NCI-H2171 (cell line): Measurements from ENCODE around the gene DGUOK.
A peak's percentile ranks its signal among the peaks of the same experiment; 100 is the strongest.

Experiments used
- DNase-seq: peaks from one replicate; lab custom pipeline; 2025; lab: John Stamatoyannopoulos, UW

Gene DGUOK

GRCh38 chr2:73998451-73998850 lies 71.8 kb downstream of the DGUOK start:
- DNase-seq = no peak

GRCh38 chr2:73998933-73999332 lies 72.3 kb downstream of the DGUOK start:
- no peak for DNase-seq

DNA sequence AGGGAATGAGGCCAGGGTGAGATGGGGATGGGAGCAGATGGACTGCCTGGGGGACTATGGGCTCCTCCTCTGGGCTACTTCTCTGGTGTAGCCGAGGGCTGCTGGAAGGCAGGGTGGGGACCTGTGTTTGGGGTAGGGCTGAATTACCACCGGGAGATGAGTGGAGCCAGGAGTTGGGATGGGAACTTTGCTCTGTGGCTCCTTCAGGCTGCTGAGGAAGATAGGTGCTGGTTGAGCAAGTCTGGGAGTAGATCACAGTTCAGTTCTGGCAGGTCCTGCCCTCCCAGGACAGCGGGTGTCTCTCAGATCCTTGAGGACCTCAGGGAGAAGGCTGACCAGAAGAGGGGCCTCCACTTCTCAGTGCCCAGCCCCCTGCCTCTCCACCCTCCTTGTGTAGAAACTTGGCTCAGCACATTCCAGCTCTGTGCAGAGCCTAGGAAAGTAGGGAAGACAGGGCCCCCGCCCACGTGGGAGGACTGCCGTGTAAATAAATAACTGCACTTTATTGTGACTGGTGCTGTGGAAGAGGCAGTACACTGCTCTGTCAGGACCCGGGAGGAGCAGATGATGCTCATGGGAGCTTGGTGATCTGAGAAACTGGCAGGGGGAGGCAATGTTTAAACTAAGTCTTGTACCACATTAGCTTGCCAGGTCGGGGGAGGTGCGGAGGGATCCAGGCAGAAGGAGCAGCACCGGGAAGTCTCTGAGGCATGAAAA lies 73.4 kb downstream of the DGUOK start:
- no peak for DNase-seq

DNA sequence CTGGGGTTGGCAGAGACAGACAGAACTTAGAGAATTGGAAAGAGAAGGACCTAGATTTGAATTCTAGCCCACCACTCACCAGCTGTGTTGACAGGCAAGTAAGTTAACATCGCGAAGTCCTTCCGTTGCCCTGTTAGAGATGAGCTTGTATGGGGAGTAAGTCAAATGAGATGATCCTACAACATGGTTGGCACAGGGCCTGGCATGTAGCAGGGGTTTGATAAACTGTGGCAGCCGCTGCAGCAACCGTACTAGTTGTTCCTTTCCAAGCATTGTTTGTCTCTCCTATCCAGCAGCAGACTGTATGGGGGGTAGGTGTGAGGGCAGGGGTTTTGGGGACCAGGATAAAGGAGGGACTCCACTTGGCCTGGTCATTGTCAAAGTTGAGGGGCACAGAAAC lies 74.0 kb downstream of the DGUOK start:
- DNase-seq = no peak

- DNase-seq = no peak
Observed at GRCh38 chr2:74001121-74001520, 74.4 kb downstream of the DGUOK start.

- no peak for DNase-seq
Observed at GRCh38 chr2:74001781-74002504, 75.3 kb downstream of the DGUOK start.

GRCh38 chr2:74002505-74003421 lies 76.1 kb downstream of the DGUOK start:
- peak; percentile 87 for DNase-seq

- DNase-seq = peak; percentile 73
Observed at GRCh38 chr2:74003494-74004211, 77.0 kb downstream of the DGUOK start.

DNA sequence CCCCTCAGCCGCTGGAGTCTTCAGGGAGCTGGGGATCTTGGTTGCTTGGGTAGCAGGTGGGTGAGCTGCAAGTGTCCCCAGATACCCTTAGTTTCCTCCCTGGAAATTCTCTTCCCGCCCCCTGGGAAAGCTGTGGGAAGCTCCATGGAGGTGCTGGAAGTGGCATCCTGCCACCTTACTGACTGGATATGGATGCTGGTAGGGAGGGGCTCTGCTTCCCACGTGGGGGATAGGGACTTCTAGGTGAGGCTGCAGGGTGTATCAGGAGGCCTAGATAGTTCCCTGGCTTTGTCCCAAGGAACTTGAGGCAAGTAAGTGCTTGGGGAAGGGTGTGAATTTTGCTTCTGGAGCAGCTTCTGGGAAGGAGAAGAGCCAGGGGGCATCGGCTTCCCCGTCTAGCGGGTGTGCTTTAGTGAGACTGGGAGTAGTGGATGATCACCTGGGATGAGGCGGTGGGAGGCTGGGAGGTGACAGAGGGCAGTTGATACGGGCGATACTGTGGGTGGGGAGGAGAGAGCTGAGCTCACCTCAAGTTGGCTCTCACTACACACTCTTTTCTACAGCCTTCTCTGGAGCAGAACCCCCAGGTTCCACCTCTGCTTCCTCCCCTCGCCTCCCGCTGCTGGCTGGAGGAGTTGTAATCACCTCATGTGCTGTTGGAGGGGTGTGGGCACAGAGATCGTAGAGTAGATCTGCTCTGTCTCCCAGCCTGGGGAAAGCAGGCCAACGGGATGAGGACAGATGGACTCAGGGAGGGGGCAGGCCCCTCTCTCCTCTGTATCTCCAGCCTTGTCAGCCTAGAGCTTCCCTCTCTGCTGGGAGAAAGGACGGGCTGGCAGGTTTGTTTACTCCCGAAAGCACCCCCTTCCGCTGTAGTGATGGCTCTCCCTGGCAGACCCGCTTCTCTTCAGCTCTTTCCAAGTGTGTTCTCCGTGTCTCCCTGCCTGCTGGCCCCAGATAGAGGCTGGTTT lies 77.8 kb downstream of the DGUOK start:
- no peak for DNase-seq

- no peak for DNase-seq
Observed at GRCh38 chr2:74005786-74006185, 79.1 kb downstream of the DGUOK start.

GRCh38 chr2:74006459-74006858 lies 79.8 kb downstream of the DGUOK start:
- DNase-seq = no peak

DNA sequence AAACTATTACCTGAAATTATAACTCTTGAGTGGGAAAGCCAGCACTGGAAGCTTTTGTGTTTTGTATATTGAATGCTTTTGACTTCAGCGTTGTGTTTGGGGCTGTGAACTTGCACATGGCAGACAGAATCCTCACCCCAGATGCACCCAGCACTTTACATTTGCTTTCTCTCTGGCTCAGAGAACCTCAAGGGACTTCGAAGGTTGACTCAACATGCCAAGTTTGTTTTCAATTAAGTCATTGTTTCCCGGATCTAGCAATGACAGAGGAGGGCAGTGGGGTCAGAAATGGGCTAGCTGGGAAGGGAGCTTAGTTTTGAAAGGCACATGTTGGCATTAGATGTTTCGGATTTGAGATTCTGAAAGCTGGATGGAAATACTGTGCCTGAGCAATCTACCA lies 80.4 kb downstream of the DGUOK start:
- DNase-seq = no peak

DNA sequence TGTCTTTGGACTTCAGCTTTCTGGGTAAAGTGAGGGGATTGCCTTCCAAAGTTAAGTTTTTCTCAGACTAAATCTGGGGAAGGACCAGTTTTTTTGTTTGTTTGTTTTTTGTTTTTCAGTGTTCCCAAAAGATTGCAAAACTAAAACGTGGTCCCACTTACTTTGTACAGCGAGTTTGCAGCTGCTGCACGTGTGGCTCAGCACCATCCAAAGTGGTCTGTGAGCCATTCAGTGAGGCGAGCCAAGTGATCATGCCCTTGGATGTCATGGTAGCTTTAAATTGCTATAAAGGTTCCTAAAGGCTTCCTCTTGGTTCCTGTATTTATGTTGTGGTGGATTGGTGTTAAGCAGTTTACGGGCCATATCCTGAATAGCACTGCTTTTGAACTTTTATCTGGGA lies 81.0 kb downstream of the DGUOK start:
- DNase-seq = no peak
